GM23248 (cell line): ENCODE measurements around the gene GID4.

Experiments
- EZH2 ChIP-seq: fragments of 200-600 bp; sonication (generic); IDR thresholded peaks from 2 replicates; pipeline ENCODE4 v1.6.1; 2018; ENCODE audit warnings: antibody characterized with exemption, mild to moderate bottlenecking; ENCODE audit not compliant: insufficient read depth, poor library complexity, severe bottlenecking
- EZH2phosphoT487 ChIP-seq: fragments of 200-600 bp; sonication (generic); IDR thresholded peaks from 2 replicates; pipeline ENCODE4 v1.6.1; 2018; ENCODE audit warnings: antibody characterized with exemption, moderate library complexity, mild to moderate bottlenecking, low read depth; ENCODE audit not compliant: insufficient read depth

- TF ChIP-seq EZH2phosphoT487, result no peak
- TF ChIP-seq EZH2, result no peak
Measured at GRCh38 chr17:18065546-18065945, 26.3 kb downstream of the GID4 start.
